GM12865 (cell line): ENCODE measurements around the gene TCF7L2.

Experiments used
- DNase-seq: peaks from one replicate; pipeline ENCODE4 v3.0.0; 2010; ENCODE audit warnings: low read depth
- H3K4me3 ChIP-seq: 2 replicates; pipeline ENCODE4 v1.5.1; 2011; ENCODE audit warnings: mild to moderate bottlenecking, low read depth, low read length, control low read depth
- TF ChIP-seq, protein P1 (sequence below): IDR thresholded peaks from 2 replicates; pipeline ENCODE4 v1.5.1; 2011; ENCODE audit warnings: low read length, control low read depth, low read depth, inconsistent platforms; ENCODE audit not compliant: insufficient read depth; ENCODE audit errors: missing control alignments

The TCF7L2 gene

GRCh38 chr10:113127901-113128283 is 177.8 kb downstream of the TCF7L2 start:
- no peak overlapping the region for H3K4me3 ChIP-seq
- TF ChIP-seq, protein P1, sequence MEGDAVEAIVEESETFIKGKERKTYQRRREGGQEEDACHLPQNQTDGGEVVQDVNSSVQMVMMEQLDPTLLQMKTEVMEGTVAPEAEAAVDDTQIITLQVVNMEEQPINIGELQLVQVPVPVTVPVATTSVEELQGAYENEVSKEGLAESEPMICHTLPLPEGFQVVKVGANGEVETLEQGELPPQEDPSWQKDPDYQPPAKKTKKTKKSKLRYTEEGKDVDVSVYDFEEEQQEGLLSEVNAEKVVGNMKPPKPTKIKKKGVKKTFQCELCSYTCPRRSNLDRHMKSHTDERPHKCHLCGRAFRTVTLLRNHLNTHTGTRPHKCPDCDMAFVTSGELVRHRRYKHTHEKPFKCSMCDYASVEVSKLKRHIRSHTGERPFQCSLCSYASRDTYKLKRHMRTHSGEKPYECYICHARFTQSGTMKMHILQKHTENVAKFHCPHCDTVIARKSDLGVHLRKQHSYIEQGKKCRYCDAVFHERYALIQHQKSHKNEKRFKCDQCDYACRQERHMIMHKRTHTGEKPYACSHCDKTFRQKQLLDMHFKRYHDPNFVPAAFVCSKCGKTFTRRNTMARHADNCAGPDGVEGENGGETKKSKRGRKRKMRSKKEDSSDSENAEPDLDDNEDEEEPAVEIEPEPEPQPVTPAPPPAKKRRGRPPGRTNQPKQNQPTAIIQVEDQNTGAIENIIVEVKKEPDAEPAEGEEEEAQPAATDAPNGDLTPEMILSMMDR: no peak
- no peak for DNase-seq

GRCh38 chr10:113128450-113129070 is 178.5 kb downstream of the TCF7L2 start:
- TF ChIP-seq, protein P1: no peak
- H3K4me3 ChIP-seq: no peak overlapping the region
- no peak for DNase-seq

DNA sequence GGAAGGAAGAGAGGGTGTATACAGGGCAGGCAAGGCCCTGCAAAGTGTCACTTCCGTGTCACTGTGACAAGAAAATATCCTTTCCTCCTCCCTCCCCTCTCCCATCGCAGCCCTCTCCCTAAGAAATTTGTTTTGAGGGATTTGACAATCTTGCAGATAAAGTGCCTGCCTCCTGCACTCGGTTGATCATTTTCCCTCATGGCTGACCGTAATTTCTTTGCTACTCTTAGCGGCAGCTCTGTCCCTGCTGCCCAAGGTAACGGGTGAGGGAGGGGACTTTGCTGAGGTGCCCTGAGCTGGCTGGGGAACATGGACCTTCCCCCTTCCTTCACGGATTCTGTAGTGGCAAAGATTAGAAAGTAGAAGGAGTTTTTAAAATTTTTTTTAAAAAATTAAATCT is 179.1 kb downstream of the TCF7L2 start:
- TF ChIP-seq, protein P1: no peak
- H3K4me3 ChIP-seq: no peak overlapping the region
- no peak for DNase-seq

DNA sequence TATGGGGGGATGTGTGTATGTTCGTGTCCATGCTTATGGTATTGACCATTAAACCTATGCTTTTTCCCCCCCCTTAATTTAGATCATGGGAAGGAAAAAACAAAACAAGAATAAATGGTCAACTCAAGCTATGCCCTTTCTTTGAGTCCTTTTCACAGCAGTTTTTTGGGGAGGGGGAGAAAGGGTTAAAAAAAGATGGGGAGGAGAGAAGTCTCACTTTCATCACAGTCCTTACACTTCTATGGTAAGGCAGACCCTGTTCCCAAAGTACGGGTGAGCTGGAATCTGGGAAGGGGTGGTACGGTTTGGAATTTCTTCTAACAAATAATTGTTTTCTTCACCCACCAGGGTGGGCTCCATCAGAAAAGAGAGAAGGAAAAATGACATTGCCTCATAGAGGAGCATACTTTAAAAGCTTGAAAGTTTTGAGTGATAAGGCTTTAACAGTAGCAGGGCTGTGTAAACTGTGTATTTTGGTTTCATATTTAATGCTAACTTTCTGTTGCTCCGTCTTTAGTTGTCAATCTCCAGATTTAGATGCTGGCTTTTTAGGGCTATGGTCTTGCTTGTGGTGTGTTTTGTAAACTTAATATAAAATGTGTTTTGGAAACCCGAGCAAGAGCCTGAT is 180.1 kb downstream of the TCF7L2 start:
- TF ChIP-seq, protein P1: no peak
- no peak for DNase-seq
- H3K4me3 ChIP-seq: no peak overlapping the region

GRCh38 chr10:113131613-113132261 is 181.7 kb downstream of the TCF7L2 start:
- DNase-seq: no peak
- H3K4me3 ChIP-seq: no peak overlapping the region
- TF ChIP-seq, protein P1: no peak

DNA sequence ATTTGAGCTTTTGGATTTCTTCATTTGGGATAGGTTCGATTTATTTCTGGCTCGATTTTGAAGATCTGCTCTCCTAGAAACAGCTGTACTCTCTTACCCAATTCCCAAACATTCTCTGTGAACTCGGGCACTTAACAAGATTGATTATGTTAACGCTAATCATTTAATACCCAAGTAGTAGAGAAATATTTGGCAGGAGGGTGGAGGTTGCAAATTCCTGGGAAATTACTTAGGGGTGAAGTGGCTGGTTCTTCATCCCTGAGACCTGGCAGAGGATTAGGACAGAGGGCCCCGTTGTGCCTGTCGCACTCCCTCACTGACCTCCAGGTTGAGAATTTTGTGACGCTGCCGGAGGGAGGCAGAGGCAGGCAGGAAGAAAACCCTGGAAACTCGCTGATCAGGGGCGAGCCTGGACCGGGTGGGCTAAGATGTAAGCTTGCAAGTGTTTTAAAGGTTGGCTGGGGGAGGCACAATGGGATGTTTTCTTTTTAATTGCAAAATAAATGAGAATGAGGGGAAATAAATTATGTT is 182.6 kb downstream of the TCF7L2 start:
- TF ChIP-seq, protein P1: no peak
- H3K4me3 ChIP-seq: no peak overlapping the region
- DNase-seq: no peak
